Ovary (tissue), 9 donors: ENCODE measurements around the gene RAB11FIP2. TPM values are rescaled to one million over a fixed set of nuclear protein-coding genes. Genes with fewer than 3 reads are reported as not detected.

Experiments used
- DNase-seq, 5 donors: peaks; one replicate each; pipeline ENCODE4 v3.0.0-alpha.2; 2019 to 2020
- H3K27ac ChIP-seq, 2 donors: fragments of 200-600 bp; one replicate each; pipeline versions ENCODE4 v1.5.1 to v1.8.0; 2019 to 2022
- H3K27me3 ChIP-seq: fragments of 200-600 bp; one replicate; pipeline ENCODE4 v1.8.0; 2022
- H3K36me3 ChIP-seq: fragments of 200-600 bp; sonication (generic); one replicate; pipeline ENCODE4 v1.5.1; 2019
- H3K4me1 ChIP-seq: one replicate; pipeline ENCODE4 v1.8.1; 2013; ENCODE audit warnings: mild to moderate bottlenecking, moderate library complexity; ENCODE audit not compliant: insufficient read depth
- H3K4me3 ChIP-seq: fragments of 200-600 bp; sonication (generic); one replicate; pipeline ENCODE4 v1.5.1; 2017
- H3K9me3 ChIP-seq, 2 donors: fragments of 200-600 bp in 1 of 2; sonication (generic) in 1 of 2; one replicate each; pipeline versions ENCODE4 v1.5.1 to v1.8.1; 2013 to 2019; ENCODE audit warnings: mild to moderate bottlenecking in 1 of 2, moderate library complexity in 1 of 2
- EP300 ChIP-seq: sonication (generic); formaldehyde crosslinking; IDR thresholded peaks from one replicate; pipeline ENCODE4 v1.6.1; 2017; ENCODE audit warnings: antibody characterized with exemption
- POLR2A ChIP-seq: fragments of 450-650 bp; IDR thresholded peaks from one replicate; pipeline ENCODE4 v1.6.1; 2017; ENCODE audit warnings: antibody characterized with exemption, mild to moderate bottlenecking, moderate library complexity
- WGBS, 3 donors: extraction: QIAGEN DNeasy Blood & Tissue Kit in 1 of 3; methylation state at CpG; one replicate each; pipeline versions ENCODE4 v1.1.5 to v1.1.7; 2013 to 2017; 5-methylcytosine and 5-hydroxymethylcytosine counted together
- intact Hi-C, 4 donors: fragments of 100-400 bp; cut with DNase I; formaldehyde crosslinking; loops; one replicate each; pipeline versions ENCODE4 v1.11.0 to v1.15.1; 2022 to 2023
- polyA plus RNA-seq, 2 donors: library from polyadenylated mRNA; stranded (reverse); fragments of 200-250 nt in 1 of 2; fragments of 350-450 nt in 1 of 2; fragmentation: Illumina TruSeq in 1 of 2; extraction: RNeasy Lipid Tissue Mini Kit (QIAGEN cat#74804) in 1 of 2; gene quantifications; one replicate each; pipeline ENCODE4 v1.2.3, GENCODE V29; 2013 to 2014
- total RNA-seq, 7 donors: library from RNA; depleted of rRNA in 2 of 7; stranded (reverse); fragments of >200 nt in 2 of 7; fragmentation: NEBNext Ultra II Directional in 3 of 7; extraction: Animal tissue kit (Norgen Biotek cat#: 25700) in 3 of 7; gene quantifications; one replicate each; pipeline versions ENCODE4 v1.1.0 to v1.2.4, GENCODE V29; 2016 to 2023
- TF ChIP-seq, protein P1 (sequence below), 3 donors: fragments of 450-650 bp in 2 of 3; fragments of 200-600 bp in 1 of 3; IDR thresholded peaks; one replicate each; pipeline versions ENCODE4 v1.5.1 to v1.8.0; 2016 to 2022; ENCODE audit warnings: antibody characterized with exemption in 3 of 3, mild to moderate bottlenecking in 1 of 3
- donor health status: DM: no; HTN: no; CAD: no; lungs with moderate emphysema.
- donor health status: DM: no; HTN: no; CAD: no.
- donor health status: Bipolar disorder and iron deficiency.
- donor health status: DM: yes; HTN: yes; CAD: no.
- donor health status: DM: no; HTN: no; CAD: no.
- donor health status: DM: yes; HTN: yes; CAD: no.

Gene RAB11FIP2
- total and polyA plus RNA-seq, 9 donors = 6.9 to 47.8 (median 26.2) TPM

DNA sequence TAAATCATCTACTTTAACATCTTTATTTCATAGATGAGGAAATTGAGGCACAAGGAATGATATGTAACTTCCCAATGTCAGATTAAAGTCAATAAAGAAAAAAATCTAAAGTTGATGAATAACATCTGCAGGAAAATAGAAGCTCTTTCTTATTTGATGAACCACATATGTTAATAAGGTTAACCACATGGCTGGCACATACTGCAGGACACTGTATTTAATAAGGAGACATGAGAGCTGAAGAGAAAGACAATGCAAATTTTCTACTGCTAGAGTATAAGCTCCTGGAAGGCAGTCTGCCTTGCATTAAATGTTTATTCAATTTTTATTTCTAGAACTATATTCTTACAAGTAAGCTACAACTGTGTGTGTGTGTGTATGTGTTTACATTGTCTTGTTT lies 4.4 kb downstream of the RAB11FIP2 start:
- Histone ChIP-seq H3K4me3 (no peak overlapping the region), H3K36me3 (no peaks in the 10 kb centered on the region), H3K9me3 (no peaks in the 10 kb centered on the region), H3K27me3 (no peaks in the 10 kb centered on the region), H3K4me1 (peaks cover 3% of the 10 kb centered on the region), H3K27ac (no peak overlapping the region)
- intact Hi-C loops = loop anchor here in 1 of 4 donors (10.0 kb wide), 1 partner anchor 508 kb away; no protein-coding TSS in a partner anchor
- no peak for DNase-seq
- TF ChIP-seq POLR2A = no peak
- no peak for TF ChIP-seq EP300
- TF ChIP-seq, protein P1, sequence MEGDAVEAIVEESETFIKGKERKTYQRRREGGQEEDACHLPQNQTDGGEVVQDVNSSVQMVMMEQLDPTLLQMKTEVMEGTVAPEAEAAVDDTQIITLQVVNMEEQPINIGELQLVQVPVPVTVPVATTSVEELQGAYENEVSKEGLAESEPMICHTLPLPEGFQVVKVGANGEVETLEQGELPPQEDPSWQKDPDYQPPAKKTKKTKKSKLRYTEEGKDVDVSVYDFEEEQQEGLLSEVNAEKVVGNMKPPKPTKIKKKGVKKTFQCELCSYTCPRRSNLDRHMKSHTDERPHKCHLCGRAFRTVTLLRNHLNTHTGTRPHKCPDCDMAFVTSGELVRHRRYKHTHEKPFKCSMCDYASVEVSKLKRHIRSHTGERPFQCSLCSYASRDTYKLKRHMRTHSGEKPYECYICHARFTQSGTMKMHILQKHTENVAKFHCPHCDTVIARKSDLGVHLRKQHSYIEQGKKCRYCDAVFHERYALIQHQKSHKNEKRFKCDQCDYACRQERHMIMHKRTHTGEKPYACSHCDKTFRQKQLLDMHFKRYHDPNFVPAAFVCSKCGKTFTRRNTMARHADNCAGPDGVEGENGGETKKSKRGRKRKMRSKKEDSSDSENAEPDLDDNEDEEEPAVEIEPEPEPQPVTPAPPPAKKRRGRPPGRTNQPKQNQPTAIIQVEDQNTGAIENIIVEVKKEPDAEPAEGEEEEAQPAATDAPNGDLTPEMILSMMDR (IDR thresholded peaks at IDR 0.05) = no peak

DNA sequence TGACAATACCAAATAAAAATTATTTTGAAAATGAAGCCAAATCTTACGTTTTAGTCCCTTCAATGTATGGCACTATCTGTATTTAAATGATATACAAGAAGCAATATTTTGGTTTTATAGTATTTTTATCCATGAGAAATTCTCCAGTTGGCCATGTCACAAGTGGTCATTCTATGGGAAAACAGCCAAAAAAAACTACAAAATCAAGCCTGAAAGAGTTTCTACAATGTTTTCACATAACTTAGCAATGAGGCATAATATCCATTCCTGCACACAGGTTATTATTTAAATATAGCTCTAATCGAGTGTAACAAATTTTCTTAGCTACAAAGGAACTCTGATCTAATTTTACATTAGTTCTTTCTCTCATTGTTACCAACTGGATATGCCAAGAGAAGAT lies 5.4 kb downstream of the RAB11FIP2 start:
- Histone ChIP-seq H3K9me3 (no peaks in the 10 kb centered on the region), H3K27ac (no peak overlapping the region), H3K4me1 (peaks cover 2% of the 10 kb centered on the region), H3K27me3 (no peaks in the 10 kb centered on the region), H3K36me3 (no peaks in the 10 kb centered on the region), H3K4me3 (no peak overlapping the region)
- 9 to 22% (median 11%) methylated on average over 2 of the region's 2 CpGs for WGBS, 3 donors
- intact Hi-C loops = loop anchor here in 1 of 4 donors (10.0 kb wide), 1 partner anchor 507 kb away; no protein-coding TSS in a partner anchor
- TF ChIP-seq EP300 (no peak), POLR2A (no peak)
- TF ChIP-seq, protein P1 (IDR thresholded peaks at IDR 0.05) = no peak
- DNase-seq = no peak

DNA sequence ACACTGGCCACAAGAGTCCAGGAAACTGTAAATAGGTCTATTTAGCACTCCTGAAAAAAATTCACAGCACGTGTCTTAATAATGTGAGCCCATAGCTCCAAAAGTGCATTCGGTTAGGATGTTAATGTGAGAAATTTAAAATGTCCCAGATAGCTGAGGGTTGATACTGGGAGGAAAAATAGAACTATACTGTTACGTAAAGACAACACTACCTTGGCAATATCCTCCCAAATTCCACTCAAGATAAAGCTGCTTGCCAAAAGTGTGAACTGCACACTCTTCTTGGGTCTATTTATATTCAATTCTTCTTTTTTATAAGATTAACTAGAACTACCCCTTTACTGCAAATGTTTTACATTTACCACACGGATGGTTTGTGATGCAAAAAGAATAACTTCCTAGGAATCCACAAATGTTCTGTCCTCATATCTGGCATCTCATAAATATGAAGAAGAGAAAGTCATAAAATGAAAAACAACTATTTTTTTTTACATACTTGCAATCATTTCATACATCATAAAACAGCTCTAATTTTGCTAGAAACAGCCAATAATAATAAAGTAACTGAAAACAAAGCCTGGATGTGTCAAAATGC lies 10.4 kb downstream of the RAB11FIP2 start:
- TF ChIP-seq EP300 = no peak
- TF ChIP-seq POLR2A = no peak
- TF ChIP-seq, protein P1 (IDR thresholded peaks at IDR 0.05) = no peak
- 11 to 25% (median 16%) methylated on average over 4 of the region's 4 CpGs for WGBS, 3 donors

DNA sequence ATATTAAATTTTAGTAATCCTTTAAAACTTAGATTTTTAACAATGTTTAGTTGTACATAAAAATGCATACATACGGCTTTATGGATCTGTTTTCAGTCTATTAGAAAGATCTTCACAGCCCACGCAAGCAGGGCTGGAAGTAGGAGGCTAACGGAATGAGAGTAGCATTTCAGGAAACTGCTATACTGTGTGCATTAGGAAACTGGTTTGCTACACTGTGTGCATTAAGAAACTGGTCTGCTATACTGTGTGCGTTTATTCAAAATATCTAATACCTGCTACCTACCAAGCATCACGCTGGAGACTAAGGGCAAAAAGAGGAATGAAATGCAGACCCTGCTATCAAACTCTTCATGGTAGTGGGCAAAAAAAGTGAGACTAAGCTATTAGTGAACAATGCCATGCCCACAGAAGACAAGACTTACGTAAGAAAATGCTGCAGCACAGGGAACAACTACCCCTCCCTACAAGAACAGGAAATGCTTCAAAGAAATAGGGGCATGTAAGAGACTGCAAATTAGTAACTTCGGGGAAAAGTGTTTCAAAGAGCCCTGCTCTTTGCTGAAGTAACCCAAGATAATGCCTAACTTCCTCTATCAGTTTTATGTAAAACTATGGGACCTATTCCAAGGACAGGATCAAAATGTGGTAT lies 11.3 kb downstream of the RAB11FIP2 start:
- H3K4me3 ChIP-seq = no peak overlapping the region
- H3K4me1 ChIP-seq = peaks cover 9% of the 10 kb centered on the region
- no peak overlapping the region for H3K27ac ChIP-seq
- H3K36me3 ChIP-seq = no peaks in the 10 kb centered on the region
- WGBS, 3 donors = 66 to 68% (median 66%) methylated on average over 7 of the region's 7 CpGs
- no peak for DNase-seq
- no peaks in the 10 kb centered on the region for H3K9me3 ChIP-seq
- intact Hi-C loops = loop anchor here in 1 of 4 donors (10.0 kb wide), 1 partner anchor 209 kb away; no protein-coding TSS in a partner anchor
- TF ChIP-seq, protein P1 (IDR thresholded peaks at IDR 0.05) = no peak
- TF ChIP-seq POLR2A (no peak), EP300 (no peak)
- H3K27me3 ChIP-seq = no peaks in the 10 kb centered on the region

More for the DNA sequence above, 10.4 kb downstream of the RAB11FIP2 start:
- Histone ChIP-seq H3K4me3 (no peak overlapping the region), H3K36me3 (no peaks in the 10 kb centered on the region), H3K9me3 (no peaks in the 10 kb centered on the region), H3K27ac (peak overlapping the region in 1 of 2 donors; percentile 5), H3K4me1 (peaks cover 9% of the 10 kb centered on the region), H3K27me3 (no peaks in the 10 kb centered on the region)
- DNase-seq = no peak
- intact Hi-C loops = loop anchor here in 1 of 4 donors (10.0 kb wide), 1 partner anchor 208 kb away; no protein-coding TSS in a partner anchor
